Kidney (tissue), 14 donors: Measurements from ENCODE around the gene RCAN1. TPM values are rescaled to one million over a fixed set of nuclear protein-coding genes. Genes with fewer than 3 reads are reported as not detected.
A peak's percentile ranks its signal among the peaks of the same experiment; 100 is the strongest.

ENCODE experiments used
- DNase-seq, 5 donors: peaks; one replicate each; pipeline ENCODE4 v3.0.0-alpha.2; 2013 to 2020
- FAIRE-seq: peaks from 2 replicates; lab custom pipeline; 2012; peaks lifted over from hg19 to GRCh38; lab: Jason Lieb, UNC
- H3K27ac ChIP-seq, 2 donors: one replicate each; pipeline ENCODE4 v1.7.0; 2013; ENCODE audit warnings: low read depth in 2 of 2, low read length in 2 of 2, inconsistent platforms in 1 of 2
- H3K27me3 ChIP-seq: one replicate; pipeline ENCODE4 v1.7.1; 2013; ENCODE audit warnings: low read length, inconsistent platforms; ENCODE audit not compliant: control insufficient read depth, insufficient read depth
- H3K36me3 ChIP-seq, 3 donors: one replicate each; pipeline versions ENCODE4 v1.7.0 to v1.7.1; 2013; ENCODE audit warnings: low read length in 3 of 3, control low read depth in 1 of 3, inconsistent platforms in 1 of 3; ENCODE audit not compliant: insufficient read depth in 3 of 3, control insufficient read depth in 2 of 3
- H3K4me1 ChIP-seq, 3 donors: one replicate each; pipeline versions ENCODE4 v1.7.0 to v1.7.1; 2013; ENCODE audit warnings: low read length in 3 of 3, inconsistent platforms in 1 of 3, low read depth in 1 of 3; ENCODE audit not compliant: control insufficient read depth in 2 of 3, insufficient read depth in 2 of 3
- H3K4me3 ChIP-seq, 3 donors: one replicate each; pipeline versions ENCODE4 v1.7.0 to v1.8.1; 2013; ENCODE audit warnings: low read length in 3 of 3, control low read depth in 1 of 3, inconsistent platforms in 1 of 3
- H3K9ac ChIP-seq, 3 donors: one replicate each; pipeline versions ENCODE4 v1.7.0 to v1.7.1; 2013; ENCODE audit warnings: low read length in 3 of 3, control low read depth in 1 of 3, inconsistent platforms in 1 of 3
- H3K9me3 ChIP-seq, 3 donors: one replicate each; pipeline versions ENCODE4 v1.7.0 to v1.7.1; 2013; ENCODE audit warnings: low read length in 3 of 3, control low read depth in 1 of 3, inconsistent platforms in 1 of 3; ENCODE audit not compliant: control insufficient read depth in 2 of 3, insufficient read depth in 1 of 3
- intact Hi-C: fragments of 100-400 bp; cut with DNase I; formaldehyde crosslinking; loops from one replicate; pipeline ENCODE4 v1.11.1; 2022
- polyA plus RNA-seq: library from polyadenylated mRNA; stranded (reverse); fragments of 350-450 nt; fragmentation: Illumina TruSeq; extraction: RNeasy Lipid Tissue Mini Kit (QIAGEN cat#74804); gene quantifications from one replicate; pipeline ENCODE4 v1.2.3, GENCODE V29; 2014; ENCODE audit warnings: low read depth, low replicate concordance; ENCODE audit not compliant: insufficient read depth
- total RNA-seq: library from RNA; stranded (reverse); fragmentation: NEBNext Ultra II Directional; extraction: Animal tissue kit (Norgen Biotek cat#: 25700); gene quantifications from one replicate; pipeline ENCODE4 v1.2.1, GENCODE V29; 2021
- TF ChIP-seq, protein P1 (sequence below): IDR thresholded peaks from 3 replicates; pipeline ENCODE4 v1.5.1; 2012; ENCODE audit warnings: mild to moderate bottlenecking, moderate library complexity, borderline replicate concordance; ENCODE audit not compliant: insufficient read depth; ENCODE audit errors: extremely low read depth
- donor health status: control.
- donor health status: control.
- donor health status: control.
- donor health status: control.
- donor health status: control.
- donor health status: DM: yes; HTN: yes; CAD: no.
- donor health status: Normal renal cell carcinoma (clear cell type).

The RCAN1 gene
- total and polyA plus RNA-seq, 2 donors from 2014 or later: 31.3 to 55.3 TPM

- intact Hi-C loops: no loop called here
- no peak overlapping the region for H3K9ac ChIP-seq
- DNase-seq (no peak), FAIRE-seq (no peak)
- H3K9me3 ChIP-seq: no peaks in the 10 kb centered on the region
- no peaks in the 10 kb centered on the region for H3K4me1 ChIP-seq
- no peak overlapping the region for H3K4me3 ChIP-seq
- no peak overlapping the region for H3K27ac ChIP-seq
- H3K27me3 ChIP-seq: no peaks in the 10 kb centered on the region
- TF ChIP-seq, protein P1, sequence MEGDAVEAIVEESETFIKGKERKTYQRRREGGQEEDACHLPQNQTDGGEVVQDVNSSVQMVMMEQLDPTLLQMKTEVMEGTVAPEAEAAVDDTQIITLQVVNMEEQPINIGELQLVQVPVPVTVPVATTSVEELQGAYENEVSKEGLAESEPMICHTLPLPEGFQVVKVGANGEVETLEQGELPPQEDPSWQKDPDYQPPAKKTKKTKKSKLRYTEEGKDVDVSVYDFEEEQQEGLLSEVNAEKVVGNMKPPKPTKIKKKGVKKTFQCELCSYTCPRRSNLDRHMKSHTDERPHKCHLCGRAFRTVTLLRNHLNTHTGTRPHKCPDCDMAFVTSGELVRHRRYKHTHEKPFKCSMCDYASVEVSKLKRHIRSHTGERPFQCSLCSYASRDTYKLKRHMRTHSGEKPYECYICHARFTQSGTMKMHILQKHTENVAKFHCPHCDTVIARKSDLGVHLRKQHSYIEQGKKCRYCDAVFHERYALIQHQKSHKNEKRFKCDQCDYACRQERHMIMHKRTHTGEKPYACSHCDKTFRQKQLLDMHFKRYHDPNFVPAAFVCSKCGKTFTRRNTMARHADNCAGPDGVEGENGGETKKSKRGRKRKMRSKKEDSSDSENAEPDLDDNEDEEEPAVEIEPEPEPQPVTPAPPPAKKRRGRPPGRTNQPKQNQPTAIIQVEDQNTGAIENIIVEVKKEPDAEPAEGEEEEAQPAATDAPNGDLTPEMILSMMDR: no peak
- H3K36me3 ChIP-seq: no peaks in the 10 kb centered on the region
Measured at GRCh38 chr21:34632498-34632897, 17.6 kb upstream of the RCAN1 start.

DNA sequence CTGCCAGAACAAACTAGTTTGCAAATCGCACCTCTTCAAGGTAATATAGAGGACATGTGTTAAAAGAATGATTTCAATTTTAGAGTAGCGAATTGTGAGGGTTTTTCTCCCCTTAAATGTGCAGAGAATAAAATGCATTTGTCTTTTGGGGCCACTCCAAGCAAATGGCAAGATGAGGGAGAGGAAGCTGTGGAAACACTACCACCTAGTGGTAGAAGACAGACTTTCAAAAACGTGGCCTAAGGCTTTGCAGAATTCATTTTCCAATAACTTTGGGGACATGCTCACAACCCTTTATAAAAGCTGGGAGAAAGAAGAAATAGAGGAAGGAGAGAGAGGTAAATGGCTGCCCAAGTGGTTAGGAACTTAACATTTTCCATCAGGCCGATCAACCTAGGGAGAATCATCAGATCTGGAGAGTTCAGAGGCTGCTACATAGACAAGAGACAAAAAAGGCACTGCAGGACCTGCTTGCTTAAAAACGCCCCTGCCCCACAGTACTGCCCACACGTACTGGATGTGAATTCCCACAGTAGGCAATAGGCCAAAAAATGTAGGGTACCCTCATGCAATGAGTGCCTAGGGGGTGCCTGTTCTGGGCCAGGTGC is 15.7 kb upstream of the RCAN1 start:
- Histone ChIP-seq H3K9ac (no peak overlapping the region), H3K4me3 (no peak overlapping the region), H3K4me1 (no peaks in the 10 kb centered on the region), H3K27ac (no peak overlapping the region), H3K36me3 (no peaks in the 10 kb centered on the region), H3K9me3 (no peaks in the 10 kb centered on the region), H3K27me3 (no peaks in the 10 kb centered on the region)
- FAIRE-seq (peak; percentile 33), DNase-seq (peak in 3 of 5 donors; percentile 35 to 85 (median 63))
- intact Hi-C loops: no loop called here
- TF ChIP-seq, protein P1: peak; percentile 94

GRCh38 chr21:34626131-34626530 is 11.2 kb upstream of the RCAN1 start:
- Histone ChIP-seq H3K9me3 (no peaks in the 10 kb centered on the region), H3K36me3 (no peaks in the 10 kb centered on the region), H3K9ac (no peak overlapping the region), H3K4me1 (no peaks in the 10 kb centered on the region), H3K27ac (no peak overlapping the region), H3K27me3 (no peaks in the 10 kb centered on the region), H3K4me3 (no peak overlapping the region)
- DNase-seq: no peak
- intact Hi-C loops: no loop called here
- TF ChIP-seq, protein P1: no peak
- no peak for FAIRE-seq
